Activated T-helper 9 cell treated with anti-CD3 and anti-CD28 coated beads, Interleukin-2, amount 50 U/mL, for 16 hours (primary cell): ENCODE measurements around the gene DHRS3.
A peak's percentile ranks its signal among the peaks of the same experiment; 100 is the strongest.
"Not testable (repeated sequence)": the region's sequence is repeated elsewhere in the genome, so short reads cannot be mapped to it uniquely, and the experiment has no call there.

Source experiments
- DNase-seq: peaks from one replicate; pipeline ENCODE4 v3.0.0-alpha.2; 2020; ENCODE audit warnings: low read depth

The DHRS3 gene

GRCh38 chr1:12617901-12618660 lies at the start of gene DHRS3:
Gene DHRS3 (minus strand): TSS chr1:12618210. CDS start chr1:12617348, 862 bp downstream.
- peak; percentile 47 for DNase-seq

GRCh38 chr1:12666141-12666735 lies 48.2 kb upstream of the DHRS3 start:
- DNase-seq = no peak

- no peak for DNase-seq
Observed at GRCh38 chr1:12665511-12665910, 47.5 kb upstream of the DHRS3 start.

GRCh38 chr1:12662556-12662955 lies 44.5 kb upstream of the DHRS3 start:
- no peak for DNase-seq

GRCh38 chr1:12661606-12662219 lies 43.7 kb upstream of the DHRS3 start:
- DNase-seq = no peak

- DNase-seq = peak; percentile 56
Observed at GRCh38 chr1:12658531-12659453, 40.8 kb upstream of the DHRS3 start.

GRCh38 chr1:12657885-12658512 lies 40.0 kb upstream of the DHRS3 start:
- not testable (repeated sequence) for DNase-seq

- no peak for DNase-seq
Observed at GRCh38 chr1:12657060-12657884, 39.3 kb upstream of the DHRS3 start.

GRCh38 chr1:12656575-12656974 lies 38.6 kb upstream of the DHRS3 start:
- DNase-seq = no peak

GRCh38 chr1:12654657-12655056 lies 36.6 kb upstream of the DHRS3 start:
- DNase-seq = no peak

GRCh38 chr1:12654004-12654567 lies 36.1 kb upstream of the DHRS3 start:
- DNase-seq = no peak

GRCh38 chr1:12649971-12650421 lies 32.0 kb upstream of the DHRS3 start:
- no peak for DNase-seq

GRCh38 chr1:12648741-12649140 lies 30.7 kb upstream of the DHRS3 start:
- no peak for DNase-seq

- DNase-seq = not testable (repeated sequence)
Observed at GRCh38 chr1:12645401-12645800, 27.4 kb upstream of the DHRS3 start.

GRCh38 chr1:12644829-12645228 lies 26.8 kb upstream of the DHRS3 start:
- no peak for DNase-seq

GRCh38 chr1:12644237-12644636 lies 26.2 kb upstream of the DHRS3 start:
- no peak for DNase-seq

- no peak for DNase-seq
Observed at GRCh38 chr1:12643785-12644184, 25.8 kb upstream of the DHRS3 start, which contains the start of gene AADACL4. Gene AADACL4 (plus strand): TSS chr1:12644085. CDS start chr1:12644547, 462 bp downstream.

- no peak for DNase-seq
Observed at GRCh38 chr1:12643079-12643478, 25.1 kb upstream of the DHRS3 start.

GRCh38 chr1:12640958-12641272 lies 22.9 kb upstream of the DHRS3 start:
- no peak for DNase-seq

- DNase-seq = no peak
Observed at GRCh38 chr1:12640237-12640957, 22.4 kb upstream of the DHRS3 start.
